NCI-H69 (cell line): ENCODE measurements around the gene PARVB.

Experiments
- DNase-seq: peaks from one replicate; lab custom pipeline; 2025; lab: John Stamatoyannopoulos, UW

Gene PARVB

GRCh38 chr22:44219101-44219870, 195.2 kb downstream of the PARVB start:
- DNase-seq: no peak

DNA sequence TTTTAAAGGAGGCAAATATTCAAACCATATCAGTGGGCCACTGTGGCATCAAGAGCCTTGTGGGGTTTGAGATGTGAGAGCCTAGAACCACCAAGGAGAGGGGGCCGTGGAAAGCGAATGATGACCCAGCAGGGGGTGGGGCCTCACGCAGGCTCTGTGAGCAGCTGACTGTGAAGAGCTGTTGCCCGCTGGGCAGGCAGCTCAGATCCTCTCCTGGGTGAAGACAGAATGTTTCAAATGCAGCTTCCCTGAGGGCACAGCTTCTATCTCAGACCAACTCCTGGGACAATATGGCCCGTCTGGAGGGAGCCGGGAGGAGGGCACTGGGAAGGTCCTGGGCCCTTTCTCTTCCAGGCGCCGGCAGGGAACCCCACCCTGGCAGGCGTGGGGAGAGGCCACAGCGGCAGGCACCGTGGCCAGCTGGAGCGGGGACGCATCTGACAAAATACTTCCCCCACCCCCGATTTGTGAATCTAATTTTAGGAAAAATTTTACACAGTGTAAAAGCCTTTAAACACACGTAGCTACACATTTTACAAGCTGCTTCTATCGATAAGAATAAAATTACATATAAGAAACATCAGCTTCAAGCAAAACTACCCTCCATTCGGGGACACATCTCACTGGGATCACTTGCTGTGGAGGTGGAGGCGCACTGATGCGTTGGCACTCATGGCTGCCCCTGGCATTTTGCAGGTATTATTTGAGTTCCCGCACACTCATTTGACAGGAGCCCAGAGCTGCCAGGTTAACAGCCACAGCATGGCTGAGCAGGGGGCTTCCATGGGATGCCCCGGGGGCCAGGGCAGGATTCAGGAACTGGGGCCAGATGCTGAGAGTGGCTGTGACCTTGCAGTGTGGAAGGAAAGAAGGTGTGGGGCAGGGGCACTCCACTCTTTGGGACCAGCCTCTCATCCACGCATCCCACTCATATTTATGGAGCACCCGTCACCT, 196.9 kb downstream of the PARVB start:
- no peak for DNase-seq

GRCh38 chr22:44221710-44222475, 197.8 kb downstream of the PARVB start:
- no peak for DNase-seq
